GM12873 (cell line): ENCODE results near the gene ALDH4A1.

ENCODE experiments used
- TF ChIP-seq, protein P1 (sequence below): IDR thresholded peaks from 2 replicates; pipeline ENCODE4 v1.5.1; 2012; ENCODE audit warnings: low read depth, mild to moderate bottlenecking, moderate library complexity, low read length, control low read depth; ENCODE audit not compliant: insufficient read depth; ENCODE audit errors: missing control alignments

The ALDH4A1 gene

GRCh38 chr1:18861590-18861989 lies 40.8 kb downstream of the ALDH4A1 start:
- TF ChIP-seq, protein P1, sequence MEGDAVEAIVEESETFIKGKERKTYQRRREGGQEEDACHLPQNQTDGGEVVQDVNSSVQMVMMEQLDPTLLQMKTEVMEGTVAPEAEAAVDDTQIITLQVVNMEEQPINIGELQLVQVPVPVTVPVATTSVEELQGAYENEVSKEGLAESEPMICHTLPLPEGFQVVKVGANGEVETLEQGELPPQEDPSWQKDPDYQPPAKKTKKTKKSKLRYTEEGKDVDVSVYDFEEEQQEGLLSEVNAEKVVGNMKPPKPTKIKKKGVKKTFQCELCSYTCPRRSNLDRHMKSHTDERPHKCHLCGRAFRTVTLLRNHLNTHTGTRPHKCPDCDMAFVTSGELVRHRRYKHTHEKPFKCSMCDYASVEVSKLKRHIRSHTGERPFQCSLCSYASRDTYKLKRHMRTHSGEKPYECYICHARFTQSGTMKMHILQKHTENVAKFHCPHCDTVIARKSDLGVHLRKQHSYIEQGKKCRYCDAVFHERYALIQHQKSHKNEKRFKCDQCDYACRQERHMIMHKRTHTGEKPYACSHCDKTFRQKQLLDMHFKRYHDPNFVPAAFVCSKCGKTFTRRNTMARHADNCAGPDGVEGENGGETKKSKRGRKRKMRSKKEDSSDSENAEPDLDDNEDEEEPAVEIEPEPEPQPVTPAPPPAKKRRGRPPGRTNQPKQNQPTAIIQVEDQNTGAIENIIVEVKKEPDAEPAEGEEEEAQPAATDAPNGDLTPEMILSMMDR, result no peak

GRCh38 chr1:18861082-18861481 lies 41.3 kb downstream of the ALDH4A1 start:
- TF ChIP-seq, protein P1, result no peak

GRCh38 chr1:18859560-18859959 lies 42.8 kb downstream of the ALDH4A1 start, which contains the start of gene TAS1R2:
TSS of gene TAS1R2 (minus strand) at chr1:18859660. CDS start at chr1:18859660, 0 bp downstream.
- TF ChIP-seq, protein P1, result no peak

GRCh38 chr1:18858070-18858688 lies 44.2 kb downstream of the ALDH4A1 start:
- TF ChIP-seq, protein P1, result no peak

- TF ChIP-seq, protein P1, result no peak
Measured at GRCh38 chr1:18856435-18856834, 45.9 kb downstream of the ALDH4A1 start.

GRCh38 chr1:18855573-18855972 lies 46.8 kb downstream of the ALDH4A1 start:
- TF ChIP-seq, protein P1, result no peak

DNA sequence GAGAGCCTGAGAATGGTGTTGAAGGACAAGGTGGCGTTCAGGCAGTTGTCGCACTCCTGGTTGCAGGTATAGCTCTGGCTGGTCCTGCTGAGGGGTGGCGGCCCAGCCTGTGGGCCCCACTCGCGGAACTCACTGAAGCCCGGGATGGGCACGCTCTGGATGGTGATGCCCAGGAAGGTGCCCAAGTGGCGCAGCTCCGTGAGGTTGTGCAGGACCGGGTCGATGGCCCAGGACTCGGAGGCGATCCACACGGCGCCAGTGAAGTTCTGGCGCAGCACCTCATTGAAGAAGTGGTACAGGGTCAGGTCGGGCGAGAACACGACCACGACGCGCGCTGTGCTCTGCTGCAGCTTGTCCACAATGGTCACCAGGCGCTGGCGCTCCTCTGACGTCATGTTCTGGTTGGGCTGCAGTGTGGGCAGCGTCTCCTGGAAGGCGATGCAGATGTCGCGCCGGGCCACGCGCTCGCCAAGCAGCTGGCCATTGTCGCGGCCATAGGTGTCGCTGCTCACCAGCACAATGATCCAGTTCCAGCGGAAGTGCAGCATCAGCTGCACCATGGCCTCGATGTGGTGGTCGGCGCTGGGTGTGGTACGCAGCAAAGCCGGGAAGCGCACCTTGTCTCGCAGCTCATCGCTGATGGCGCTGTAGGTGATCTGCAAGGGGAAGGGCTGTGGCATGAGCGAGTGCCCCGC lies 47.9 kb downstream of the ALDH4A1 start:
- TF ChIP-seq, protein P1, result no peak
